Sigmoid colon (tissue), 4 donors: ENCODE results near the gene NAALADL2.

Experiments
- CTCF ChIP-seq, 4 experiments: fragments of 450-650 bp in 3 of 4; fragments of 200-600 bp in 1 of 4; IDR thresholded peaks; one replicate each; pipeline ENCODE4 v1.5.1; 2016 to 2019; ENCODE audit warnings: antibody characterized with exemption in 4 of 4, mild to moderate bottlenecking in 3 of 4, moderate library complexity in 2 of 4
- EP300 ChIP-seq, 4 donors: sonication (generic); formaldehyde crosslinking; IDR thresholded peaks; one replicate each; pipeline ENCODE4 v1.6.1; 2017; ENCODE audit warnings: antibody characterized with exemption in 4 of 4
- POLR2A ChIP-seq, 2 donors: fragments of 450-650 bp; IDR thresholded peaks; one replicate each; pipeline ENCODE4 v1.6.1; 2016; ENCODE audit warnings: antibody characterized with exemption in 2 of 2, mild to moderate bottlenecking in 2 of 2, moderate library complexity in 2 of 2
- POLR2AphosphoS5 ChIP-seq, 4 donors: sonication (generic); formaldehyde crosslinking; IDR thresholded peaks; one replicate each; pipeline ENCODE4 v1.6.1; 2017; ENCODE audit warnings: antibody characterized with exemption in 4 of 4

GRCh38 chr3:175349168-175349567, 490.0 kb downstream of the NAALADL2 start:
- TF ChIP-seq POLR2AphosphoS5 (IDR thresholded peaks at IDR 0.05) (no peak), CTCF (IDR thresholded peaks at IDR 0.05) (no peak), POLR2A (IDR thresholded peaks at IDR 0.05) (no peak), EP300 (IDR thresholded peaks at IDR 0.05) (no peak)
